Vagina (tissue), 2 donors: ENCODE measurements around the gene CCDC81.

Experiments
- CTCF ChIP-seq, 3 experiments: fragments of 450-650 bp in 2 of 3; fragments of 200-600 bp in 1 of 3; sonication (generic) in 1 of 3; IDR thresholded peaks; one replicate each; pipeline ENCODE4 v1.5.1; 2017 to 2019; ENCODE audit warnings: antibody characterized with exemption in 3 of 3, mild to moderate bottlenecking in 2 of 3, moderate library complexity in 2 of 3
- POLR2A ChIP-seq, 2 donors: fragments of 450-650 bp; IDR thresholded peaks; one replicate each; pipeline ENCODE4 v1.6.1; 2017; ENCODE audit warnings: antibody characterized with exemption in 2 of 2, mild to moderate bottlenecking in 2 of 2, moderate library complexity in 2 of 2
- POLR2AphosphoS5 ChIP-seq, 2 donors: sonication (generic); formaldehyde crosslinking; IDR thresholded peaks; one replicate each; pipeline ENCODE4 v1.9.0; 2017; ENCODE audit warnings: antibody characterized with exemption in 2 of 2, mild to moderate bottlenecking in 2 of 2, low read depth in 1 of 2; ENCODE audit not compliant: insufficient read depth in 1 of 2

GRCh38 chr11:86337227-86337626 is 37.5 kb upstream of the CCDC81 start:
- TF ChIP-seq CTCF (IDR thresholded peaks at IDR 0.05) (no peak), POLR2A (IDR thresholded peaks at IDR 0.05) (no peak), POLR2AphosphoS5 (IDR thresholded peaks at IDR 0.05; ENCODE audit: insufficient read depth in 1 of 2, low read depth in 1 of 2) (no peak)
